ENCODE measurements around the gene ADD1.
"Not testable (repeated sequence)": the region's sequence is repeated elsewhere in the genome, so short reads cannot be mapped to it uniquely, and the experiment has no call there.

The ADD1 gene

DNA sequence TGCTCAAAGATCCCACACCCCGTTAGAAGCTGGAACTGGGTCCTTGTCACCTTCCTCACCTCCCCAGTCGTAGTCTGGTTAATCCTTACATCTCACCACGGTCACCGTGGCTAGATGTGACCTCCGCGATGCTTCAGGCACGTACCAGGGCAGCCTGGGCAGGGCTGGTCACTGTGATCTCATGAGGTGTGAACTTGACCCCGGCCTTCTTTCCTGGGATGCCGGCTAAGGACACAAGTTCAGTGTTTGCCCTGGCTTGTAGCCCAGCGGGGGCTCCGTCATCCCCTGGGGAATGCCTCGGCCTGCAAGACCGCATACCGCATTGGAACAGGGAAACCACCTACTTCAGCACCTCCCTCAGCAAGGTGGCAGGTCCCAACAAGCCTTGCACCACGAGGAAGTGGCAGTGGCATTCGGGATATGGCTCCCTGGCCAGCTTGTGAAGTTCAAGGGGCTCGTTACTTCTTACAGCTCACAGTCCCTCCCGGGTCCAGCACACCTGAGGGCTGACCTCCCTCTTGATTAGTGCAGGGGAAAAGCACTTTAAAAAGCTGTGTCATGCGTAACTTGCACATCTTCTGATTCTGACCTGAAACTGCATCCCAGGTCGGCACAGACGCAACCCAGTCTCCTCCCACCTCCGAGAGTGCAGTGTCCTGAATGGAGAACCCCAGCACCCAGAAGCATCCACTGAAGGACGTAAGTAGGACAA is 93.7 kb downstream of the ADD1 start:
- no peak overlapping the region for H3K4me3 ChIP-seq (ENCODE audit: low read depth, low read length)
- TF ChIP-seq, protein P1, sequence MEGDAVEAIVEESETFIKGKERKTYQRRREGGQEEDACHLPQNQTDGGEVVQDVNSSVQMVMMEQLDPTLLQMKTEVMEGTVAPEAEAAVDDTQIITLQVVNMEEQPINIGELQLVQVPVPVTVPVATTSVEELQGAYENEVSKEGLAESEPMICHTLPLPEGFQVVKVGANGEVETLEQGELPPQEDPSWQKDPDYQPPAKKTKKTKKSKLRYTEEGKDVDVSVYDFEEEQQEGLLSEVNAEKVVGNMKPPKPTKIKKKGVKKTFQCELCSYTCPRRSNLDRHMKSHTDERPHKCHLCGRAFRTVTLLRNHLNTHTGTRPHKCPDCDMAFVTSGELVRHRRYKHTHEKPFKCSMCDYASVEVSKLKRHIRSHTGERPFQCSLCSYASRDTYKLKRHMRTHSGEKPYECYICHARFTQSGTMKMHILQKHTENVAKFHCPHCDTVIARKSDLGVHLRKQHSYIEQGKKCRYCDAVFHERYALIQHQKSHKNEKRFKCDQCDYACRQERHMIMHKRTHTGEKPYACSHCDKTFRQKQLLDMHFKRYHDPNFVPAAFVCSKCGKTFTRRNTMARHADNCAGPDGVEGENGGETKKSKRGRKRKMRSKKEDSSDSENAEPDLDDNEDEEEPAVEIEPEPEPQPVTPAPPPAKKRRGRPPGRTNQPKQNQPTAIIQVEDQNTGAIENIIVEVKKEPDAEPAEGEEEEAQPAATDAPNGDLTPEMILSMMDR (conservative IDR thresholded peaks at IDR 0.05; ENCODE audit: low read depth, low read length), result no peak
- DNase-seq (ENCODE audit: low read depth), result peak; percentile 68

DNA sequence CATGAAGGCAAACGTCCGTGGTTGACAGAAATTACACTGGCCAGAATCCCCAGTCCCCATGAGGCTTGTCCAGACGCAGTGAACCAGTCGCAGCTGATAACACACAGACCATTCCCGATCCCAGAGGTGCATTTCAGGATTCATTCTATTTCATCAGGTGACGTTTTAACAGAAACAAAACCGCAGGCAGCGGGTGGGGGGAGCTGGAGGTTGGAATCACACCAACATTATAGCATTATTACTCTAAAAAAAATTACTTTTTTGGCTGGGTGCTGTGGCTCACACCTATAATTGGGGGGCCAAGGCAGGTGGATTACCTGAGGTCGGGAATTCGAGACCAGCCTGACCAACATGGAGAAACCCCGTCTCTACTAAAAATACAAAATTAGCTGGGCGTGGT is 94.3 kb downstream of the ADD1 start:
- TF ChIP-seq, protein P1 (conservative IDR thresholded peaks at IDR 0.05; ENCODE audit: low read depth, low read length), result no peak
- no peak for DNase-seq (ENCODE audit: low read depth)
- H3K4me3 ChIP-seq (ENCODE audit: low read depth, low read length), result no peak overlapping the region

DNA sequence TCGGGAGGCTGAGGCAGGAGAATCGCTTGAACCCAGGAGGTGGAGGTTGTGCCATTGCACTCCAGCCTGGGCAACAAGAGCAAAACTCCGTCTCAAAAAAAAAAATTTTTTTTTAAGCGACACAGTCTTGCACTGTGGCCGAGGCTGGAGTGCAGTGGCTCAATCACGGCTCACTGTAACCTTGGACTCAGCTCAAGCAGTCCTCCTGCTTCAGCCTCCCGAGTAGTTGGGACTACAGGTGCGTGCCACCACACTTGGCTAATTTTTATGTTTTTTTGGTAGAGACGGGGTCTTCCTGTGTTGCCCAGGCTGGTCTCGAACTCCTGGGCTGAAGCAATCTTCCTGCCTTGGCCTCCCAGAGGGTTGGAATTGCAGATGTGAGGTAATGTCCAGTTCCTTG is 94.8 kb downstream of the ADD1 start:
- not testable (repeated sequence) for DNase-seq (ENCODE audit: low read depth)

GRCh38 chr4:2938906-2939305 is 95.3 kb downstream of the ADD1 start:
- TF ChIP-seq, protein P1 (conservative IDR thresholded peaks at IDR 0.05; ENCODE audit: low read depth, low read length), result no peak
- H3K4me3 ChIP-seq (ENCODE audit: low read depth, low read length), result no peak overlapping the region
- DNase-seq (ENCODE audit: low read depth), result no peak

More for the DNA sequence above, 94.8 kb downstream of the ADD1 start:
- H3K4me3 ChIP-seq (ENCODE audit: low read depth, low read length), result not testable (repeated sequence)

DNA sequence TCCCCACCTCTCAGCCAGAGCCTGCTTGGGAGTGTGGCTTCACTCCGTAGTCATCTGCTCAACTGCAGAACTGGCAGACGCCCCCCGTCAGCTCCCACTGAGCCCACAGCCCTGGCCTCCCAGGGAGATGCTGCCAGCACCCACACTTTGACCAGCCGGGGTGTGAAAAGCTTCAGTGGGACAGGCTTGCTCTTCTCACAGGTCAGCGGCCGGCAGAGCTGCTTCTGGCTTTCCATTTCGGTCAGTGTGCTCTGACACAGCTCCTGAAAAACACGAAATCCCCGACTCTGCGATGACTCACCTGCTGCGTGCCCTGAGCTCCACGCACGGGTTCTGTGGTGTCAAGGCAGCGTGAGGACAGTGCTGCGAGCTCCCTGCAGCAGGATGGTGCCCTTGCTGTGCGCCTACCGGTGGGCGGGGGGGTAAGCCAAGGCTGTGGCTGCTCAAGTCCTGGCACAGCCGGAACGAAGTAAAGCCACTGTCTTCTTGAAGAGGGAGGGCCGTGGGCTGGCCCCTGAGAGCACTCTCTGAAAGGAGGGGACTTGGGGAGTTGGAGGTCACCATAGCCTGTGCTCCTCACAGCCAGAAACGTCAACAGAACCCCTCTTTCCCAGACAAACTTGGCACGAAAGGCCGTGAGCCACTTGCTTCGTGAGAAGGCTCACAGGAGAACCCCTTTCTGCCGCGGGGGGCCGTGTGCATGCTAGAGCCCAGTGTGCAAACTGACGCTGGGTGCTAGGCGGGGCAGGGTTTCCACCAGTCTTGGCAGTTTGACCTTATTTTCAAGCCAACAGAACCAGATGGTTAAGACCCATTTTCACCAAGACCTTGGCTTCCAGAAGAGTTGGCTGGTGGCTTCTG is 96.0 kb downstream of the ADD1 start:
- TF ChIP-seq, protein P1 (conservative IDR thresholded peaks at IDR 0.05; ENCODE audit: low read depth, low read length), result no peak
- no peak overlapping the region for H3K4me3 ChIP-seq (ENCODE audit: low read depth, low read length)
- no peak for DNase-seq (ENCODE audit: low read depth)

- no peak overlapping the region for H3K4me3 ChIP-seq (ENCODE audit: low read depth, low read length)
- TF ChIP-seq, protein P1 (conservative IDR thresholded peaks at IDR 0.05; ENCODE audit: low read depth, low read length), result no peak
- DNase-seq (ENCODE audit: low read depth), result no peak
Measured at GRCh38 chr4:2940267-2941137, 96.9 kb downstream of the ADD1 start.
